Measurements from ENCODE around the gene HEATR3.
A peak's percentile ranks its signal among the peaks of the same experiment; 100 is the strongest.
"Not testable (repeated sequence)": the region's sequence is repeated elsewhere in the genome, so short reads cannot be mapped to it uniquely, and the experiment has no call there.

The HEATR3 gene

DNA sequence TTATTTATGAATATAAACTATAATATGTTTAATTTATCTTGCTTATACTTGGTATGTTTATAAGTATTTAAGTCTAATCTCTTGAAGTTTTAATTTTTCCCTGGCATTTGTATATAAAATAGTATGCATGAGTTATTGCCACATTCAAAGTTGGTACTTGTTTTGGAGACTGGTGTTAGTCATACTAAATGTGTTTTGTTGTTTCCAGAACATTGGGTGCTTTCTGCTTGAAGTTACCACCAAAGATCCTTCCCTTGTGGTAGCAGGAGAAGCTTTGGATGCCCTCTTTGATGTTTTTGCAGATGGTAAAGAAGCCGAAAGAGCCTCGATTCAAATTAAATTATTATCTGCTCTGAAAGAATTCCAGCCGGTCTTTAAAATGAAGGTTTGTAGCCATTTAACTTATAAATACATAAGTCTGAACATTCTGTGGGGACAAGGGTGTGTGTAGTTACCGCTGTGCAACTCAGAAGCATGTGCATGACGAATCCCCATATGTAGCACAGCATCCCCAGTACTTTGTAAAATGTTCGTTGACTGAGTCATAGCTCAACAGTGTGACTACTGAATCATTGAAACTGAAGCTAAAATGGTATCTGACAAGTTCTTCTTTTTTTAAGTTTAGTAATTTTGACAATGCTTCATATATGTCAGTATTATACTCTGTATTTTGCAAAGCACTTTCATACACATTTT is 36.4 kb downstream of the HEATR3 start:
- DNase-seq: no peak

DNA sequence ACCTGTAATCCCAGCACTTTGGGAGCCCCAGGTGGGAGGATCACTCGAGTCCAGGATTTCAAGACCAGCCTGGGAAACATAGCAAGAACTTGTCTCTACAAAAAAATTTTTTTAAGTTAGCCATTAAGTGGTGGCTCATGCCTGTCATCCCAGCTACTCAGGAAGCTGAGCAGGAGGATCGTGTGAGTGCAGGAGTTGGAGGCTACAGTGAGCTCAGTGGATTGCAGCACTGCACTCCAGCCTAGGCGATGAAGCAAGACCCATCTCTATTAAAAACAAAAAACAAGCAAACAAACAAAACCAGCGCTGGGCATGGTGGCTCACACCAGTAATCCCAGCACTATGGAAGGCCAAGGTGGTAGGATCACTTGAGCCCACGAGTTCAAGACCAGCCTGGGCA is 38.0 kb downstream of the HEATR3 start:
- DNase-seq: no peak

DNA sequence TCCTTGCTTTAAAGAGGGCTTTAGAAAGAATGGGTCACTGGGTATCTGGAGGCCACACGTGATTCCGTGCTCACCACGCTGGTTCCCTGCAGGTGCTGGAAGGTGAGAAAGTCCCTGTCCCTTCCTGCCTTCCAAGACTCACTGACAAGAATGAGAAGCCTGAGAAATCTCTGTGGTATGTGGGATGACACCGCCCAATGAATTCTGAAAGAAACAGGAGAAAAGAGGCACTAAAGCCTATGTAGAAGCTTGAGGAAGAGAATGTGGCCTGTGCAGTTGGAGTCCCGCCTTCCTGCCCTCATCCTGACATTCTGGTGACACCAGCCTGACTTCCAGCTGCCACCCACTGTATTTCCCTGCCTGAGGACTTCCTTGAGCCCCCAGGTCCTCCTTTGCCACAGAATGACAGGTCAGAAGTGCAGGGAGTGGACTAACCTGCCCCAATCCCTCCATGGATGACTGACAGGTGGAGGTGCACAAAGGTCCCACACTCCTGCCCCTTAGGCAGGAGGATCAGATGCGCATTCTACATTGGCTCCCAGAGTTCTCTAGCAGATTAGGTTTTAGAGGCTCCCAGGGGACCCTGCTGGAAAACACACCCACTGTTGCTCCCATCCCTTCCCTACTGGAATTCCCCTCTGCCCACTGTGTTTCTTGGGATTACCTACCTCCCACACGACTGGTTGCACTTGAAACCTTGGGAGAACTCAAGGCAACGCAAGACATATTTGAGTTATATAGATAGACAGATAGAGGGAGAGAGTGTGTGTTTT is 48.8 kb downstream of the HEATR3 start:
- DNase-seq: no peak

DNA sequence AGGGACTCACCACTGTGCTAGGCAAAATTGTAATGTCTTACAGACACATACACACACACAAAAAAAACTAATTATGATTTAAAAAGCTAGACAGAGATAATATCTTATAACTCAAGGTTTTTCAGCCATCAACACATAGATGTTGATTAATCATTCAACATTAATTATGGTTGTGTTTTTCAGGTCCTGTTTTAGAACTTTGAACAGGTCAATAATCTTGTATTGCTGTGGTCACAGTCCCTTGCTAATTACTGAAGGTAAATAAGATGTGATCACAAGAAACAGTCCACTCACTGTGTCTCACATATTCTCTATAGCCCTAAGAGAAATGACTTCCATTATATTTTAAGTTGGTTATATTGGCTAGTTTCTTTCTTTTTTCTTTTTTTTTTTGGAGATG is 54.9 kb downstream of the HEATR3 start:
- DNase-seq: no peak

DNA sequence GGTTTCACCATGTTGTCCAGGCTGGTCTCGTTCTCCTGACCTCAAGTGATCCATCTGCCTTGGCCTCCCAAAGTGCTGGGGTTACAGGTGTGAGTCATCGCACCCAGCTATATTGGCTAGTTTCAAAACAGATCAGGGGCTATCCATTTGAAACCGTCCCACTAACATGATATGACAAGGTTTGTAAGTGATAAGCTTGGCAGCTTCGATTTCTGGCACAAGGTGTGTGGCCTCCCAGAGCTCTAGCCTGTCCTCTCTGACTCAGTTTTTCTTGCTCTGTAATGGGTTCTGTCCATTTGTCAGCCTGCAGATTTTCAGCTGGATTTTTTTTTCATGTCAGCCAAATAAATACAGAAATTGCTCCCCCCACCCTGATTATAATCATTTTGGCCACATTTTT is 55.5 kb downstream of the HEATR3 start:
- no peak for DNase-seq

DNA sequence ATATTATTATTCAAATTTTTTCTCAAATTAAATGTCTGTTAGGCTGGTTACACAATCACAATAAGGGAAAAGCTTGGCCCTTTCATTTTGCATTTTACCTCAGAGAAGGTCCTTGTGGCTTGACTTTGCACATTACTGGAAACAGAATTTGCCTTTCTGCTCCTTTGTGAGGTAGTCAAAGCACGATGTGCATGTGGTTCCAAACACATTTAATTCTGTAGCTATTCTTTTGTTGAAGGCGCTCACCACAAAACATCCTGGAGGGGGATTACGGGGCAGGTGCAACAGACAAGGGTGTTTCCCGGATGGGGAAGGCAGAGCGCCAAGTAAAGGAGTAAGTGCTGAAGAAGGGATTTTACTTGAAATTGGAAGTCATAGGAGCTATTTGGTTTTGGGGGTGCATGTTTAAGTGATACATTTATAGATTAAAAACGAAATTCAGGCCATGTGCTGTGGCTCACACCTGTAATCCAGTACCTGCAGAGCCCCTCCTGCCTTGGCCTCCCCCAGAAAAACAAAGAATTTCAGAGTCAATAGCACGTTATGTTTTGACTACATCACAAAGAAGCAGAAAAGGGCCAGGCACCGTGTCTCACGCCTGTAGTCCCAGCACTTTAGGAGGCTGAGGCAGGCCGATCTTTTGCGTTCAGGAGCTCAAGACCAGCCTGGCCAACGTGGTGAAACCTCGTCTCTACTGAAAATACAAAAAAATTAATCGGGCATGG is 56.1 kb downstream of the HEATR3 start:
- DNase-seq: no peak

DNA sequence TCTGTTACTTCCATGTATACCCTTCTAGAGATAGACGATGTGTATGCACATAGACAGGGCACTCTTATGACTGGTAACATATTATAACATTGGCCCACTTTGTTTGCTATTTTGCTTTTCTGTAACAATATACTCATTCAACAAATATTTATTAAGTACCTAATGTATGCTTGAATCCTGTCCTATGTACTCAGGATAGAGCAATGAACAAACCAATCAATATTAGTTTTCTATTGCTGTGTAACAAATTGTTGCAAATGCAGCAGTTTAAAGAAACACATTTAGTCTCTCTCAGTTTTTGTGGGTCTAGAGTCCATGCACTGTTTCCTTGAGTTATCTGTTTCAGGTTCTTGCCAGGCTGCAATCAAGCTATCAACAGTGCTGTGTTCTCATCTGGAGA is 57.6 kb downstream of the HEATR3 start:
- no peak for DNase-seq

DNA sequence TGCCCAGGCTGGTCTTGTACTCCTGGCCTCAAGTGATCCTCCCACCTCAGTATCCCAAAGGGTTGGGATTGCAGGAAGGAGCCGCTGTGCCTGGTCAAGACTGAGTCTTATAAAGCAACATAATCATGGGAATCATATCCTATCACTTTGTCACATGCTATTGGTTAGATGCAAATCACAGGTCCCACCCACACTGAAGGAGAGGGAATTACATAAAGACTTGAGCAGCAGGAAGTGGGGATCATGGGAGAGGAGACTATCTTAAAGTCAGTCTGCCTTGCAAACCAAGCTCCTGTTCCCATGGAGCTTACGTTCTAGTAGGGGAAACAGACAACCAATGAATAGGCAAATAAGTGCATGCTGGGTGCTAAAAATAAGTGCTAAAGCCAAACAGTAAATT is 59.0 kb downstream of the HEATR3 start:
- no peak for DNase-seq

DNA sequence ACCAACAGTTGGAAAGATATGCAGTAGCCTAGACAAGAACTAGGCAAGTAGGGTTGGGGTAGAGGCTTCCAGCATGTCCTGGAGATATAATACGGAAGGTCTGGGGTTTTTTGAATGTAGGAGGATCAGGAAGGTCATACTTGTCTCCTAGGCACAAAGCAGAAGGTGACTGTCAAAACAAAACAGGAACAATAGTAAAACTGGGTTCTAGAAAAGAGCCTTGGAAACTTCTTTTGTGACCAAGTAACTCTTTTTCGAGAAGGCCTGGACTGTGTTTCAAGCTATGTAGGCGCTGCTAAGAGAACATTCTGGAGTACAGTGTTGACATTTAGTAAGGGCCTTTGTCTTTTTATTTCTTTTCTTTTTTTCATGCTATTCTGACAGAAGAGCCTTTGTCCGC is 60.4 kb downstream of the HEATR3 start:
- no peak for DNase-seq

DNA sequence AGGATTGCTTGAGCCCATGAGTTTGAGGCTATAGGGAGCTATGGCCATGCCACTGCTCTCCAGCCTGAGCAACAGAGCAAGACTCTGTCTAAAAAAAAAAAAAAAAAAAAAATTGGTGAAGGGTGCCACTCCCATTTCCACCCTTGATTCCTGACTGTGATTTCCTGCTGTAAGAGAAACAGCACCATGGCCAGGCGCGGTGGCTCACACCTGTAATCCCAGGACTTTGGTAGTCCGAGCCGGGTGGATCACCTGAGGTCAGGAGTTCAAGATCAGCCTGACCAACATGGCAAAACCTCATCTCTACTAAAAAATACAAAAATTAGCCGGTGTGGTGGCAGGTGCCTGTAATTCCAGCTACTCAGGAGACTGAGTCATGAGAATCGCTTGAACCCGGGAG is 66.8 kb downstream of the HEATR3 start:
- DNase-seq: not testable (repeated sequence)

DNA sequence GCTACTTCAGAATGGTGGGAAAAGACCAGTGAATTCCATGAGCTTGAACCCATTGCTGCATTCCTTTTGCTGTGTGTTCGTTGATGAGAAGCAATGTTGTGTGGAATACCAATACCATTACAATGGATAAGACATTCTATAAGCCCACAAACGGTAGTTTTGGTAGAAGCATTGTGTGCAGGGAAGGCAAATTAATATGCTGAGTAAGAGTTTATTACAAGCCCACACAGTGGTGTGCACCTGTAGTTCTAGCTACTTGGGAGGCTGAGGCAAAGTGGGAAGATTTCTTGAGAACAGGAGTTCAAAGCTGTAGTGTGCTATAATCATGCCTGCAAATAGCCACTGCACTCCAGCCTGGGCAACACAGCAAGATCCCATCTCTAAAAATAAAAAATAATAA is 67.4 kb downstream of the HEATR3 start:
- DNase-seq: no peak

DNA sequence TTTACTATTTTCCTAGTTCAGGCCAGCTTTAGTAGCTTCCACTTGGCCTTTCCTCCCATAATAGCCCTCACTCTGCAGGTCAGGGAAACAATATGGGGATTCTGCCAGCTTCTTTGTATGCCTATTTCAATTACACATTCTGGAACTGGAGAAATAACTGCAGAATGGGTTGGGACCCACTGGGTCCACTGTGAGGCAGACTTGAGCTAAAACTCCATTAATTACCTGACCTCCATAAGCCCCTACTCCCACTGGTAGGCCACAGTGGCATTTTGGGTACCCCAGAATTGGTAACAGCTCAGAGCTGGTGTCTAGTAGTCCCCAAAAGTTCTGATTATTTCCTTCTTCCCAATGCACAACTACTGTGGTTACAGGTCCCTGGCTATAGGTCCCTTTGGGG is 70.6 kb downstream of the HEATR3 start:
- no peak for DNase-seq

DNA sequence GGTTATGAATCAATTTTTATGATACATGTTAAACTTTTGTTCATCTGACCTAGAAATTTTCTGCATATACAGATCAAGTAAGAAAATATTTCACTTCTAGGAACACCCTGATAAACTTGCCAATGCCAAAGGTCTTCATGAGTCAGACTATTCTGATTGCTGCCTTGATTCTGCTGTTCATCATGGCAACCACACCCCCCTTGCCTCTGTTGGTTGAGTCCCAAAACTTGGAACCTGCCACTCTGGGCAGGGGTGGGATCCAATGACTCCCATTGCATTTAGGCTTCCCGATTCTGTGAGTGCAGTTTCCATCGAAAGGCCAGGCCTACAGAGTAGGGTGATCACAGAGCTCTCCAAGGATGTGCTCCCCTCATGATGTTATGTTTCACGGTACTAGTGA is 71.5 kb downstream of the HEATR3 start:
- no peak for DNase-seq

DNA sequence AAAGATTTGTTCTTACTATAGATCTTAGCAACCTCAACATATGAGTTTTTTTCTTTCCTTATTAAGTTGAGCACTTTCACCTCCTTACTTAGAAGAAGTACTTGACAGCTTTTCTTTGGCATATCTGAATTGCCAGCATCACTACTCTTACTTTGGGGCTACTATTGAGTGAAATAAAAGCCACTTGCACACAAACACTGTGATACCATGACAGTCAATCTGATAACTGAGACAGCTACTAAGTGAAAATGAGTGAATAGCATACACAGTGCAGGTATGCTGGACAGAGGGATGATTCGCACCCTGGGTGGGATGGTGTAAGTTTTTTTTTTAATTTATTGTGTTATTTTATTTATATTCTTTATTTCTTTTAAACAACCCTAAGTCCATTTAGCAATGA is 73.8 kb downstream of the HEATR3 start:
- no peak for DNase-seq

DNA sequence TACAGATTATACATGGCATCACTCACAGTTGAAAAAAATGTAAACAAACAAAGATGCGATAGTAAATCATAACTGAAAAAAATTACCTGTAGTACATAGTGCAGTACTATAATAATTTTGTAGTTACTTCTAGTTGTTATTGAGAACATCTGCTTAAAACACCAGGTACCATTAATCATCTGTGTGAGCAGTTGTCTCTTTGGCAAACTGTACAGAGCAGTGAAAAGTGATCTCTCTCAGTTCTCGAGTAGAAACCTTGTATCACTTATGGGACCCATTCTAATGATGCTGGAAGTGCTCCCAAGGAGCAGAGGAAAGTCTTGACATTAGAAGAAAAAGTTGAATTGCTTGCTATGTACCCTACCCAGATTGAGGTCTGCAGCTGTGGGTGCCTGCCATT is 78.4 kb downstream of the HEATR3 start:
- no peak for DNase-seq

DNA sequence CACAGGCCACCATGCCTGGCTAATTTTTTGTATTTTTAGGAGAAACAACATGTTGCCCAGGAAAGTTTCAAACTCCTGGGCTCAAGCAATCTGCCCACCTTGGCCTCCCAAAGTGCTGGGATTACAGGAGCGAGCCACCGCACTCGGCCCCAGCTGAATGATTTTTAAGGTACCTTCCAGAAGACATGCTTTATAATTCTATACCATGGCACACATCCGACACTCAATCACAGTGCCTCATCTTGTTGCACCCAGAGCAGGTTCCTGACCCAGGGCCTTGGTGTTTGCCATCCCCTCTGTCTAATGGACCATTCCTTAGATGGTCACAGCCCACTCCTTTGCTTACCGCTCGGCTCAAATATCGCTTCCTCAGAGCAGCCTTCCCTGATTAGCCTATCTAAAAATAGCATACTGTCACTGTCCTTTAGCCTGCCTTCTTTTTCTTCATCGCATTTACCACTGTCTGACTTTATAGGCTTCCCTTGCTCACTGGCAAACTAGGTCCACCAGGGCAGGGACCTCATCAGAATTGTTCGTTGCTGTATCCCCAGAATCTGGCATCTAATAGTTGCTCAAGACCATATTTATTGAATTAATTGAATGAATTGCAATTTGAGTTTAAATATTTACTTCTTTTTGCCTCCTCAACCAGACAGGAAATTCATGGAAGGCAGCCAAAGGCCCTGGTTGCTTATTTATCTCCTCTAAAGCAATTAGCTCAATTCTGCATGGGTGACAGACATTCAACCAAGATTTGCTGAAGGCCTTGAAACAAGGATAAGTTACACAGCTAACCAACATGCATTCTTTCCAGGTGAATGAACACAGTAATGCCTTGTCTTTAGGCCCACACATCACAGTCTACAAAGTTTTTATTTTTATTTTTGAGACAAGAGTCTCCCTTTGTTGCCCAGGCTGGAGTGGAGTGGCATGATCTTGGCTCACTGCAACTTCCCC is 81.0 kb downstream of the HEATR3 start:
- DNase-seq: no peak

DNA sequence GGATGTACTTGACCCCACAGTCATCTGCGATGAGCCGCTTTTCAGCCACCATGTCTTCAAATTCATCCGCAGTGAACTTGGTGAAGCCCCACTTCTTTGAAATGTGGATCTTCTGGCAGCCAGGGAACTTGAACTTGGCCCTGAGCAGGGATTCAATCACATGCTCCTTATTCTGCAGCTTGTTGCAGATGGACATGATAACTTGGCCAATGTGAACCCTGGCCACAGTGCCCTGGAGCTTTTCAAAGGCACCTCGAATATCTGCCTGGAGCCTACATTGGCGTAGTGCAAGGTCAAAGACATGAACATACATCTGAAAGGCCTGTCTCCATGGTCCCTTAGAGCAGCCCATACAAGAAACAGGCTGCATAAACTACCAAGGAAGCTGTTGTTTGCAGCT is 85.6 kb downstream of the HEATR3 start:
- DNase-seq: no peak

DNA sequence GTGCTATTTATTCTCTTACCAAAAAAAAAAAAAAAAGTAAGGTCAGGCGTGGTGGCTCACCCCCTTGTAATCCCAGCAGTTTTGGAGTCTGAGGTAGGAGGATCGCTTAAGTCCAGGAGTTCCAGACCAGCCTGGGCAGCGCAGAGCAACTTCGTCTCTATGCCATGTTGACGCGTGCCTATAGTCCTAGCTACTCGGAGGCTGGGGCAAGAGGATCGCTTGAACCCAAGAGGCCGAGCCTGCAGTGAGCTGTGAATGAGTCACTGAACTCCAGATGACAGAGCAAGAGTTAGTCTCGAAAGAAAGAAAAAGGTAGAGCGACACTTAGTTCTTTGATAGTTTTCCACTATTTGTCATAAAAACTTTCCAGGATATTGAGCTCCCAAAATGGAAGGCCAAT is 86.0 kb downstream of the HEATR3 start:
- no peak for DNase-seq

DNA sequence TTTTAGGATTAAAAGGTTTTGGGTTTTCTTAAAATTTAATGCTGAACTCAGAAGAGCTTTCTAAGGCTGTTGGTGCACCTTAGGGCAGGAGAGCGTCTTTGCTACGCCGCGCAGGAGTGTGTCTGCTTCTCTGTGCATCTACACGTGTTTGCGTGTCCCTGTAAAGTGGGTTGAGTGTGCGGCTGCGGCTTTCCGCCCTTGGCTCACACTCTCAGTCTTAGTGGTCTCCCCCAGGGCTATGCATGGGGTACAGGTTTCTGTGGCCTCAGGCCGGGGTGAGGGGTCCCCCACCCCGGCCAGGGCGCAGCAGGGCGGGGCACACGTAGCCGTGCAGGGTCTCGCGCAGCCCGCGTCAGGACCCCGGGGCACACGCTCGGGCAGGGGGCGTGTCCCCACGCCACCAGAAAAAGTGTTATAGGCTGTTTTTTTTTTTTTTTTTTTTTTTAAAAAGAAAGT is 86.6 kb downstream of the HEATR3 start:
- DNase-seq: peak; percentile 63

DNA sequence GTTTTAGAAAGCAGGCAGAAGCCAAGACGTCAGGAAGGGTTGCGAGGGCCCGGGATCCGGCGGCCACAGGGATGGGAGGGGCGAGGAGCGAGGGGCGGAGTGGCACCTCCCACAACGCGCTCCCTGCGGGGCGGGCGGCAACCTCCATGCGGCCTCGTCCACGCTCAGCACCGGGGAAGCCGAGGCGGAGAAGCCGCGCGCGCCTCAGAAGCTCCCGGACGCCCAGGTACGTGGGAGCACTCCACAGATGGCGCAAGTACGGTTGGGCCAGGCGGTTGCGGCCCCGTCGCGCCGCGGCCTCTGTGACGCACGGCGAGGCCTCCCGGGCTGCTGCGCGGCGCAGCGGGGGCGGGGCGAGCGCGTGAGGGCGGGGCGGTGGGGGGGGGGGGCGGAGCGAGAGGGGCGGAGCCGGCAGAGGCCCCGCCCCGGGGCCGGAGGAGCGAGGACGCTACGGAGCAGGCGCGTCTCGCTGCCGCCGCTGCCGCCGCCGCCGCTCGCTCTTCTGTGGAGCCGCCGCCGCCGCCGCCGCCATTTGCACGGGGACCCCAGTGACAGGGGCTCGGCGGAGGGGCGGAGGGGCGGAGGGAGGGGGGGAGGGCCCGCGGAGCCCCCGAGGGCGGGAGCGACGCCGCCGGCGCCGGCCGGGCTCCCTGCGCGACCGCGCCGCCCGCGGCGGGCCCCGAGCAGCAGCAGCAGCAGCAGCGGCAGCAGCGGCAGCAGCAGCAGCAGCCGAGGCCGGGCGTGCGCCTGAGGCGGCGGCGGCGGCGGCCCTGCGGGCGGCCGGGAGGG is 87.2 kb downstream of the HEATR3 start, which contains the start of gene TENT4B:
Gene TENT4B, plus strand, starts transcription at position 500 of the 789 bp plus-strand sequence. CDS start 316 bp downstream, outside the sequence.
- peak; percentile 84 for DNase-seq

DNA sequence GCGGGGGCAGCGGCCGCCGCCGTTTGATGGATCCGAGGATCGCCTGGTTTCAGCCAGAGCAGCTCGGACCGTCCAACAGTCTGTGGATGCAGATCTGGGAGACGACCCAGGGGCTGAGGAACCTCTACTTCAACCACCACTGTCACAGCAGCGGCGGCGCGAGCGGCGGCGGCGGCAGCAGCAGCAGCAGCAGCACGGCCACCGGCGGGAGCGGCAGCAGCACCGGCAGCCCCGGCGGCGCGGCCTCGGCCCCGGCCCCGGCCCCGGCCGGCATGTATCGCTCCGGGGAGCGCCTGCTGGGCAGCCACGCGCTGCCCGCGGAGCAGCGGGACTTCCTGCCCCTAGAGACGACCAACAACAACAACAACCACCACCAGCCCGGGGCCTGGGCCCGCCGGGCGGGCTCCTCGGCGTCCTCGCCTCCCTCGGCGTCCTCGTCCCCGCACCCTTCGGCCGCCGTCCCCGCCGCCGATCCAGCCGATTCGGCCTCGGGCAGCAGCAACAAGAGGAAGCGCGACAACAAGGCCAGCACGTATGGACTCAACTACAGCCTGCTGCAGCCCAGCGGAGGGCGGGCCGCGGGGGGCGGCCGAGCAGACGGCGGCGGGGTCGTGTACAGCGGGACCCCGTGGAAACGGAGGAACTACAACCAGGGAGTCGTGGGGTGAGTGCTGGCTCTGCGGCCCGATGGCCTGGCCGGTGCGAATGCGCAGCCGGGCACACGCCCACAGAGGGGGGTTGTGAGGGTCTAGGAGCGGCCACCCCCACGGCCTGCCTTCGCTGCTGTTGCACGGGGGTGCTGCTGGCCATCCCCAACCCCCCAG is 88.0 kb downstream of the HEATR3 start:
- DNase-seq: peak; percentile 12

All from NCI-H510A treated with DMSO at 0.1 percent for 48 hours (cell line).